Middle frontal gyrus (tissue), 1 donor: ENCODE measurements around the gene ANXA3.
"Not testable (repeated sequence)": the region's sequence is repeated elsewhere in the genome, so short reads cannot be mapped to it uniquely, and the experiment has no call there.

ENCODE experiments used
- DNase-seq: peaks from one replicate; pipeline ENCODE4 v3.0.0-alpha.2; 2015; ENCODE audit warnings: low spot score; ENCODE audit errors: extremely low spot score

The ANXA3 gene

GRCh38 chr4:78543424-78544125, 8.0 kb upstream of the ANXA3 start:
- DNase-seq: no peak

- no peak for DNase-seq
Measured at GRCh38 chr4:78544678-78545077, 6.9 kb upstream of the ANXA3 start.

- no peak for DNase-seq
Measured at GRCh38 chr4:78545275-78546246, 6.0 kb upstream of the ANXA3 start.

- not testable (repeated sequence) for DNase-seq
Measured at GRCh38 chr4:78547899-78548298, 3.7 kb upstream of the ANXA3 start.

GRCh38 chr4:78548889-78549288, 2.7 kb upstream of the ANXA3 start:
- not testable (repeated sequence) for DNase-seq

- no peak for DNase-seq
Measured at GRCh38 chr4:78552389-78553042, 946 bp downstream of the ANXA3 start.

- DNase-seq: no peak
Measured at GRCh38 chr4:78553043-78553396, 1.4 kb downstream of the ANXA3 start.

- DNase-seq: no peak
Measured at GRCh38 chr4:78553529-78554060, 2.0 kb downstream of the ANXA3 start.

GRCh38 chr4:78556665-78557064, 5.1 kb downstream of the ANXA3 start:
- no peak for DNase-seq

GRCh38 chr4:78557841-78558240, 6.3 kb downstream of the ANXA3 start:
- no peak for DNase-seq

- no peak for DNase-seq
Measured at GRCh38 chr4:78558410-78558809, 6.8 kb downstream of the ANXA3 start.

- no peak for DNase-seq
Measured at GRCh38 chr4:78560296-78560963, 8.9 kb downstream of the ANXA3 start.

- no peak for DNase-seq
Measured at GRCh38 chr4:78561677-78562076, 10.1 kb downstream of the ANXA3 start.

- no peak for DNase-seq
Measured at GRCh38 chr4:78562687-78563086, 11.1 kb downstream of the ANXA3 start.

GRCh38 chr4:78565971-78566372, 14.4 kb downstream of the ANXA3 start:
- DNase-seq: no peak

GRCh38 chr4:78566834-78567499, 15.4 kb downstream of the ANXA3 start:
- DNase-seq: no peak

- DNase-seq: no peak
Measured at GRCh38 chr4:78567500-78568060, 16.0 kb downstream of the ANXA3 start.

- no peak for DNase-seq
Measured at GRCh38 chr4:78568640-78569305, 17.2 kb downstream of the ANXA3 start.

GRCh38 chr4:78569306-78569821, 17.8 kb downstream of the ANXA3 start:
- DNase-seq: no peak

GRCh38 chr4:78570117-78570516, 18.5 kb downstream of the ANXA3 start:
- DNase-seq: no peak
